B cell (primary cell): Measurements from ENCODE around the gene CXXC5. TPM values are rescaled to one million over a fixed set of nuclear protein-coding genes. Genes with fewer than 3 reads are reported as not detected.

Experiments used
- ATAC-seq: fragments of 200-7000 bp; cut with Tn5 transposase; one replicate; pipeline ENCODE4 v1.10.0; 2021; ENCODE audit warnings: low read depth, mild to moderate bottlenecking, moderate number of reproducible peaks, moderate library complexity
- CTCF ChIA-PET: fragments of 350-600 bp; sonication (Branson Sonifier 250); formaldehyde crosslinking; loops from one replicate; lab custom pipeline; 2021; ENCODE audit warnings: antibody characterized with exemption, inconsistent platforms; lab: Charles Lee
- POLR2A ChIA-PET: fragments of 350-600 bp; sonication (Branson Sonifier 250); formaldehyde crosslinking; loops from one replicate; lab custom pipeline; 2021; ENCODE audit warnings: antibody characterized with exemption; lab: Charles Lee
- DNase-seq: peaks from one replicate; pipeline ENCODE4 v3.0.0; 2013
- H2AFZ ChIP-seq: 2 replicates; pipeline ENCODE4 v1.6.1; 2012; ENCODE audit warnings: mild to moderate bottlenecking, low read depth, low read length; ENCODE audit not compliant: insufficient read depth, poor library complexity, severe bottlenecking
- H3K27ac ChIP-seq, 2 donors: 1 replicate in 1 of 2; 2 replicates in 1 of 2; pipeline ENCODE4 v1.5.1; 2012 to 2013; ENCODE audit warnings: low read length in 2 of 2, mild to moderate bottlenecking in 2 of 2, moderate library complexity in 1 of 2
- H3K27me3 ChIP-seq, 4 experiments: fragments of 200-600 bp in 1 of 4; sonication (generic) in 1 of 4; replicated peaks in 1 of 4; 1 replicate in 2 of 4; 2 replicates in 2 of 4; pipeline versions ENCODE4 v1.6.1 to v1.7.0; 2013 to 2016; ENCODE audit warnings: low read length in 3 of 4, mild to moderate bottlenecking in 2 of 4, mixed read lengths in 1 of 4, moderate library complexity in 1 of 4; ENCODE audit not compliant: insufficient read depth in 4 of 4, control insufficient read depth in 3 of 4; ENCODE audit errors: control extremely low read depth in 1 of 4
- H3K36me3 ChIP-seq, 2 experiments: replicated peaks in 1 of 2; 1 replicate in 1 of 2; 2 replicates in 1 of 2; pipeline versions ENCODE4 v1.6.1 to v1.7.1; 2013; ENCODE audit warnings: low read length in 1 of 2; ENCODE audit not compliant: insufficient read depth in 2 of 2, control insufficient read depth in 1 of 2; ENCODE audit errors: control extremely low read depth in 1 of 2, extremely low read depth in 1 of 2
- H3K4me1 ChIP-seq, 2 donors: fragments of 200-600 bp in 1 of 2; sonication (generic) in 1 of 2; 1 replicate in 1 of 2; 2 replicates in 1 of 2; pipeline versions ENCODE4 v1.5.1 to v1.6.1; 2013 to 2017; ENCODE audit warnings: low read length in 2 of 2; ENCODE audit not compliant: control insufficient read depth in 2 of 2, insufficient read depth in 2 of 2
- H3K4me2 ChIP-seq: replicated peaks from 2 replicates; pipeline ENCODE3; 2012; ENCODE audit warnings: mild to moderate bottlenecking, low read depth, low read length; ENCODE audit not compliant: poor library complexity, severe bottlenecking
- H3K4me3 ChIP-seq, 5 experiments: fragments of 200-600 bp in 1 of 5; sonication (generic) in 1 of 5; 1 replicate in 3 of 5; 2 replicates in 2 of 5; pipeline versions ENCODE4 v1.5.1 to v1.7.0; 2011 to 2016; ENCODE audit warnings: low read length in 4 of 5, mild to moderate bottlenecking in 4 of 5, low read depth in 2 of 5, control low read depth in 1 of 5, moderate library complexity in 1 of 5; ENCODE audit not compliant: insufficient read depth in 1 of 5; ENCODE audit errors: control extremely low read depth in 1 of 5, extremely low read depth in 1 of 5
- H3K79me2 ChIP-seq: fragments of 200-600 bp; sonication (generic); one replicate; pipeline ENCODE4 v1.6.0; 2016; ENCODE audit warnings: low read length; ENCODE audit not compliant: control insufficient read depth, insufficient read depth
- H3K9ac ChIP-seq: fragments of 200-600 bp; sonication (generic); 2 replicates; pipeline ENCODE4 v1.6.1; 2017; ENCODE audit warnings: mild to moderate bottlenecking, low read length, moderate library complexity
- H3K9me3 ChIP-seq, 3 donors: one replicate each; pipeline versions ENCODE4 v1.6.1 to v1.7.1; 2013; ENCODE audit warnings: low read length in 2 of 3; ENCODE audit not compliant: control insufficient read depth in 2 of 3, insufficient read depth in 1 of 3; ENCODE audit errors: control extremely low read depth in 1 of 3
- H4K20me1 ChIP-seq: 2 replicates; pipeline ENCODE4 v1.6.0; 2012; ENCODE audit warnings: mild to moderate bottlenecking, low read length; ENCODE audit not compliant: insufficient read depth, control insufficient read depth, poor library complexity, severe bottlenecking
- H3K27ac Mint-ChIP-seq: one replicate; pipeline ENCODE4 v1.8.0; 2021; ENCODE audit warnings: mixed read lengths
- H3K27me3 Mint-ChIP-seq: one replicate; pipeline ENCODE4 v1.8.0; 2021; ENCODE audit warnings: mixed read lengths
- H3K4me1 Mint-ChIP-seq: one replicate; pipeline ENCODE4 v1.8.0; 2021; ENCODE audit warnings: mixed read lengths
- H3K4me3 Mint-ChIP-seq: one replicate; pipeline ENCODE4 v1.8.0; 2021; ENCODE audit warnings: mixed read lengths
- H3K9me3 Mint-ChIP-seq: one replicate; pipeline ENCODE4 v1.8.0; 2022; ENCODE audit warnings: mixed read lengths; ENCODE audit not compliant: insufficient read depth
- CTCF ChIP-seq: fragments of 200-600 bp; IDR thresholded peaks from one replicate; pipeline ENCODE4 v1.8.0; 2022; ENCODE audit warnings: antibody characterized with exemption, mild to moderate bottlenecking
- EZH2 ChIP-seq: IDR thresholded peaks from 2 replicates; pipeline ENCODE4 v1.6.1; 2012; ENCODE audit warnings: borderline replicate concordance, low read depth, mild to moderate bottlenecking, moderate library complexity, low read length; ENCODE audit not compliant: insufficient read depth, poor library complexity, severe bottlenecking
- WGBS: methylation state at CpG from one replicate; pipeline ENCODE4 v1.1.5; 2013; ENCODE audit warnings: missing lambda C conversion rate; ENCODE audit not compliant: insufficient coverage; 5-methylcytosine and 5-hydroxymethylcytosine counted together
- intact Hi-C: fragments of 100-400 bp; cut with micrococcal nuclease; formaldehyde crosslinking; loops from one replicate; pipeline ENCODE4 v1.10.0; 2022
- polyA plus RNA-seq: library from polyadenylated mRNA; depleted of rRNA; stranded (reverse); fragments of >200 nt; gene quantifications from 2 replicates; pipeline ENCODE4 v1.2.3, GENCODE V29; 2012
- total RNA-seq, 2 donors: library from RNA; stranded (reverse); fragments of 120-200 nt in 1 of 2; gene quantifications; 1 replicate in 1 of 2; 2 replicates in 1 of 2; pipeline versions ENCODE4 v1.2.3 to v1.2.4, GENCODE V29; 2013 to 2022

CXXC5 gene
- total and polyA plus RNA-seq, 2 donors (not counting 1 experiment from before 2014, with no cell fraction given), result 126 to 143 TPM

DNA sequence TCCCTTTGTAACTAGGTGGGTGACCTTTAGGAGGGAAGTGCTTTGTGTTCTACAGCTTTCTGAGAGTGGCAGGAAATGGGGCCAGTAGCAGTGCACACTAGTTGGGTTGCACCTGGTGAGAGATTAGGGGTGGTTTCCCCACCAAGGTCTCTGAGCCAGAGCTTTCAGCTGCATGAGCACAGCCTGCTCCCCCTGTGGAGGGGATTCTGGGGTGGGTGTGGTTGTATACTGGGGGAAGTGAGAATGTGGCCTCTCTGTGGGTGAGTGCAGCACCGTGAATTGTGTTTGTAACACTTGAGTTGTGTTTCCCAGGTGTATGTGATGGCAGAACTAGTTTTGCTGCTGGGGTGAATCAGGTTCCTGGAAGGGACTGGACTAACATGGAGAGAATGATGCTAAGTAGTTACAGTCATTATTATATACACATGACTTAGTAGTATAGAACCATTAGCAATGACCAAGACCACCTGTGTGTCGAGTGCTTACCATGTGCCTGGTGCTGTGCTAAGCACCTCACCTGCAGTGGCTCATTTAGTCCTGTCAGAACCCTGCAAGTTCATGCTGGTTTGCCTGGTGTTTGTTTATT is 11.8 kb upstream of the CXXC5 start:
- peaks cover 65 to 83% of the 10 kb centered on the region in 2 donors for H3K4me1 ChIP-seq
- POLR2A ChIA-PET, result interaction anchor here (0.6 to 9.1 kb wide), 19 partner anchors 14 to 342 kb away, joined by 3 to 511 read pairs (median 6); partner anchors contain the start of genes CXXC5, MATR3, MZB1 and SPATA24

More for the DNA sequence above, 11.8 kb upstream of the CXXC5 start:
- Histone ChIP-seq H3K27me3 (no peaks in the 10 kb centered on the region), H3K9ac (peak overlapping the region; percentile 70), H3K4me2 (peak overlapping the region; percentile 91), H3K9me3 (no peaks in the 10 kb centered on the region), H2AFZ (no peak overlapping the region), H3K36me3 (peaks cover 0 to 9% of the 10 kb centered on the region in 2 experiments), H3K4me3 (peak overlapping the region; percentile 51 to 79 (median 61)), H3K27ac (peak overlapping the region; percentile 88 to 93), H4K20me1 (peaks cover 18% of the 10 kb centered on the region), H3K79me2 (peaks cover 55% of the 10 kb centered on the region)
- intact Hi-C loops, result loop anchor here (1.0 to 10.0 kb wide), 6 partner anchors 17 to 231 kb away; partner anchors contain the start of gene SPATA24
- Mint-ChIP-seq H3K4me3 (peak overlapping the region; percentile 84), H3K27ac (peak overlapping the region; percentile 91), H3K27me3 (no peaks in the 10 kb centered on the region), H3K9me3 (no peaks in the 10 kb centered on the region), H3K4me1 (peaks cover 78% of the 10 kb centered on the region)
- DNase-seq, result peak; percentile 96
- TF ChIP-seq EZH2 (no peak), CTCF (no peak)
- ATAC-seq, result peak; percentile 76
- WGBS, result 0% methylated on average over 2 of the region's 2 CpGs
- CTCF ChIA-PET, result interaction anchor here (0.6 to 14.0 kb wide), 31 partner anchors 9 to 246 kb away, joined by 3 to 502 read pairs (median 7); partner anchors contain the start of genes CXXC5, MZB1 and UBE2D2
